ENCODE measurements around the gene FOXO4.

FOXO4 gene

DNA sequence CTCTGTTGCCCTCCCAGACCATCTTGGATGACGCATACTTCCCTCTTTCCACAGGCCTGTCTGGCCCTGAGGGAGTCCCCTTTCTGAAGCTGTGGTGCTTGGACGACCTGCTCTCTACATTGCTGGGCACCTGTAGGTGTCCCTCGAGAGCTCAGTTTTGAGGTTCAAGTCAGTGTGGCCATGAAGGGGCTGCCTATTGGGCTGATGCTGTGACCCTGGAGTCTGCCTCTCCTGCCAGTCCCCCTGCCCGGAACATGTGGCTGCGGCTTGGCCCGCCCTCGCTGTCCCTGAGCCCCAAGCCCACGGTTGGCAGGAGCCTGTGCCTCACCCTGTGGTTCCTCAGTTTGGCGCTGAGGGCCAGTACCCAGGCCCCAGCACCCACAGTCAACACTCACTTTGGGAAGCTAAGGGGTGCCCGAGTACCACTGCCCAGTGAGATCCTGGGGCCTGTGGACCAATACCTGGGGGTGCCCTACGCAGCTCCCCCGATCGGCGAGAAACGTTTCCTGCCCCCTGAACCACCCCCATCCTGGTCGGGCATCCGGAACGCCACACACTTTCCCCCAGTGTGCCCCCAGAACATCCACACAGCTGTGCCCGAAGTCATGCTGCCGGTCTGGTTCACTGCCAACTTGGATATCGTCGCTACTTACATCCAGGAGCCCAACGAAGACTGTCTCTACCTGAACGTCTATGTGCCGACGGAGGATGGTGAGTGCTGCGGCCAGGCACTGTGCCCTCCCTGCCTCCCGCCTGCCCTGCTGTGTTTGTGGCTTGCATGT lies 52.0 kb downstream of the FOXO4 start:
- no peak for DNase-seq

DNA sequence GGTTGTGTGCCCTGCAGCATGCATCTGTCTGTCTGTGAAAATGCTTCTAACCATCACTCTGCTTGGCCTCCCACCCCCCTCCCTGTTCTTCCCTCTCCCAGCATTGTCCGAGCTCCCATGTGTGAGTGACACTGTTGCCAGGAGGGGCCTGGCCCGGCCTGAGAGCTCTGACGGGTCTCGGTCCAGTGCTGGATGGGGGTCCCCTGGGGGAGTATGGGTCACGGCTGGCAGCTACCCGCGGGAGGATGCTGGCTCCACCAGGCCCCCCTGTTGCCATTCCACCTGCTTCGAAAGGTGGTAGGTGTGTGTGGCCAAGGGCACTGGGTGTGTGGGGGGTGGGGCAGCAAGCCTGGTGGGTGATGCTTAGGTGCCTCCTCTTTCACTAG lies 52.6 kb downstream of the FOXO4 start:
- no peak for DNase-seq

DNA sequence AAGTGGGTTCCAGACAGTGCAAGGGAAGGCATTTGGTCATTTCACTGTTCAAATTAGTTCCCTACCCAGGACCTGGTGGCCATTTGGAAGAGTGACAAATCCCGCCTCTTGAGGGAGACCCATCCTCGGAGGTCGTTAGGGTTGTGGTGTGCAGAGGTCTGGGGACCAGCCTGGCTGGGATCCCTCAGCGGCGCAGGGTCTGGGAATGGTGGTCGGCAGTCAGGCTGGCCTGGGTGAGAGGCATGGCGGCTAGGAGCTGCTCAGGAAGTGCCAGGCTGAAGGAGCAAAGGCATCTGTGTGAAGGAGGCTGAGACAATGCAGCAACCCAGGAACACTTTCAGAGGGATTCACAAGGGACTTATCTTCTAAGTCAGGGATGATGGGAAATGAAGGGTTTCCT lies 55.7 kb downstream of the FOXO4 start:
- DNase-seq: no peak
